HG02970 (cell line): ENCODE data around the gene TMUB1.

Experiments
- ATAC-seq: cut with Tn5 transposase; IDR thresholded peaks from one replicate; pipeline ENCODE4 v1.9.1; 2021; ENCODE audit warnings: mild to moderate bottlenecking, moderate library complexity, moderate number of reproducible peaks; ENCODE audit not compliant: unreplicated experiment, low FRiP score

The TMUB1 gene

DNA sequence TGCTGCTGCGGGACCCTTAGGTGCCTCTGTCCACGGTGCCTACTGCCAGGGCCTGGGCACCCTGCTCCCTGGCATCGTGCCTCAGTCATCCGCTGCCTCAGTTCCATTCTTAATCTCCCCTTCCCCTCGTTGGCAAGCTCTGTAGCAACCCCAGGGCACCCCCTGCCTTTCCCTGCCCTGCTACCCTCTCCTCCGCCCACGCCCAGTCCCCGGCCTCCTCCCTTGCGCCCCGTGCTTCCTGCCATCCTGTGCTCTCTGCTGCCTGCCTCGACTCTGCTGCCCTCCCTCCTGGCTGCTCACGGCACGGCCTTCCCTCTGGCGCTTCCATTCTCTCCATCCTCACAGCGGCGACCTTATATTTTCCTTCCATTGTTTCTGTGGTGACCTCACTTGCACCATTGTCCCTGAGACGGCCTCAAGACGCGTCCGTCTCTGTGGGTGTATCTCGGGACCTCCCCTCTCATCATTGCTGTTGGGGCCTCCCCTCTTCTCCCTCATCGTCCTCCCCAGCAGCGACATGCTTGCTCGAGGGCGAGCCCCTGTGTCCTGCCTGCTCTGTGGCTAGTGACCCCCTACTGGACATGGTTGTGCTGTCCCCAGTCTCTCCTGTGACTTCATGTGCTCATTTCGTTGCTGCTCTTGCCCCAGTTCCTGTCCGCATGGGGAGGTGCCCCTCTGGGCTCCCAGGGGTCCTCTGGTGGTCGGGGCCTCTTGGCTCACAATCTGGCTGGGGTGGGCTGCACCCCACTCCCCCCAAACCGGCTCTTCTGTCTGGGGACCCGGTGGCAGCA is 38.3 kb upstream of the TMUB1 start:
- ATAC-seq = no peak

DNA sequence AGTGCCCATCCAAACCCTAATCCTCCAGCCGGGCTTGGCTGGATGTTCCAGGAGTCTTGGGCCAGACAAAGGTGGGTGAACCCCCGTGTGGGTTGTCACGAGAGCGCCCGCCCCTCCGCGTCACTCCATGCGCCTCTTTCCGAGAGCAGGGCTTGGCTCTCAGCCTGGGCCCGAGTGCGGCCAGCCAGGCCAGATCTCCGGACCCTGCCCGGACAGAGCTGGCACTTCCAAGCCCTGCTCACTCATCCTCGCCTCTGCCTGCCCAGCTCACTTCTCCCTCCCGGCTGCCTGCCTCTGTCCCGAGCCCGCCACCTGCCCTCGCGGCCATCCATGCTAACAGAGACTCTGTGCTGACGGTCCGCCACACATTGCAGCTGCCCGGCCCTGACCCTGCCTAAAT is 37.6 kb upstream of the TMUB1 start:
- no peak for ATAC-seq

DNA sequence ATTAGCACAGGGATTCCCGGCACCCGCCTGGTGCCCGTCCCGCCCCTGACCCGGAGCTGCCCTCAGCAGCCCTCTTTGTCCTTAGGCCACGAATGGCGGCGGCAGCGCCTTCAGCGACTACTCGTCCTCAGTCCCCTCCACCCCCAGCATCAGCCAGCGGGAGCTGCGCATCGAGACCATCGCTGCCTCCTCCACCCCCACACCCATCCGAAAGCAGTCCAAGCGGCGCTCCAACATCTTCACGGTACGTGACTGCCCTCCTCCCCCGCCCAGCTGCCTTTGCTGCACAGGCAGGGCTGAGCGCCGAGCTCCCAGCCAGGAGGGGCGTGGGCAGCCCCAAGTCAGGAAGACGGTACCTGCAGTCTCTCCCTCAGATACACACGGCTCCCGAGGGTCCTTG is 36.6 kb upstream of the TMUB1 start:
- no peak for ATAC-seq

DNA sequence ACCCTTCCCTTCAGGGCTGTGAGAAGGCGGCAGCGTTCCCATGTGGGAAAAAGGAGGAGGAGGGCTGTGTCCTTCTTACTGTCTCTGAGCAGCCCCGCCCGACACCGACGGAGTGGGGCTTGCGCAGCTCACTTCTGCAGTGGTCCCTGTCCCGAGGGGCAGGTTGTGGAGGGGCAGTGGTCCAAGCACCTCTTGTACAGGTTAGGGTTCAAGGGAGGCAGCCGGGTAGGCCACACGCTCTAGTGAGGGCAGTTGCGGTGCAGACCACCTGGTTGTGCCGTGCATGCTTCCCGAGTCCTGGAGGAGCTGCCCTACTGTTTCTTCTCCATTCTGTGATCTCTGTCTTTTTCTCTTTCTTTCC is 35.7 kb upstream of the TMUB1 start:
- no peak for ATAC-seq

DNA sequence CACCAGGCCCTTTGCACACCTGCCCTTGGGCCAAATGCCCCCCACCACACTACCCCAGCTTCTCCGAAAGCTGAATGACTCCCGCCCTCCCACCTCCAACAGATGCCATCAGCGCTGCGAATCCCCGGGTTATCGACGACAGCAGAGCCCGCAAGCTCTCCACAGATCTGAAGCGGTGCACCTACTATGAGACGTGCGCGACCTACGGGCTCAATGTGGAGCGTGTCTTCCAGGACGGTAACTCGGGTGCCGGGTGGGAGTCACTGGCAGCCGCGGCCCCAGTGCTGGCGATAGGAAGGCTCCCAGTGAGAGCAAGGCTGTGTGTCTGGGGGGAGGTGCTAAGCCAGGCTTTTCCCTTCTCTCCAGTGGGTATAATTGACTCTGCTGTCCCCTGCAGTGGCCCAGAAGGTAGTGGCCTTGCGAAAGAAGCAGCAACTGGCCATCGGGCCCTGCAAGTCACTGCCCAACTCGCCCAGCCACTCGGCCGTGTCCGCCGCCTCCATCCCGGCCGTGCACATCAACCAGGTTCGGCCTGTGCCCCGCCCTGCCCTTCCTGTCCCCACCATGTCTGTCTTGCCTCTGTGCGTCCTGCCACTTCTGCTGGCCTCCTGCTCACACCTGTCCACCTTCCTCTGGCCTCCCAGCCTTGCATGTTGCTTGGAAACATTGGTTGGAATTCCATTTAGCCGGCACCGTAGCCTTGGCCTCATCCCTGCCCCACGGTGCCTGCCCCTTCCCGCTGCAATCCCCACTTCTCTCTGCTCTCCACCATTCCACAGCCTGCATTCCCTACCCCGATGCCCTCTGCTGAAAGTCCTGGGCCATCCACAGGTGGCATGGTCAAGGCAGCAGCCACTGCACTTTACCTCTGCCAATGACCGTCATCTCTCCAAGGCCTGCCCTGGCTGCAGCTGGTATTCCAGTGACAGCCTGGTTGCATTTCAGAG is 35.1 kb upstream of the TMUB1 start:
- ATAC-seq = no peak

DNA sequence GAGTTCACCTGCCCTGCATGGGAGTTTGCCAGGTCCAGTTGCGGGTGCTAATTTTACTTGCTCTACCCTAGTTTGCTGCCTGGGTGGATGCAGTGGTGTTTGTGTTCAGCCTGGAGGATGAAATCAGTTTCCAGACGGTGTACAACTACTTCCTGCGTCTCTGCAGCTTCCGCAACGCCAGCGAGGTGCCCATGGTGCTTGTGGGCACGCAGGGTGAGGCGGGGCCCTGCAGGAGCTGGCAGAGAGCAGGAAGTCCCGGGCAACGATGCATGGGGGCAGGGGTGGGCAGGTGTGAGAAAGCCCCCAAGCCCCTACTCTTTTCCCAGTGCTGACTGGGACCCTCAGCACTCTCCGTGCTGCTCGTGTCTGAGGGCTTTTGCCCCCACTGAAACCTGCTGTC is 34.3 kb upstream of the TMUB1 start:
- ATAC-seq = no peak

DNA sequence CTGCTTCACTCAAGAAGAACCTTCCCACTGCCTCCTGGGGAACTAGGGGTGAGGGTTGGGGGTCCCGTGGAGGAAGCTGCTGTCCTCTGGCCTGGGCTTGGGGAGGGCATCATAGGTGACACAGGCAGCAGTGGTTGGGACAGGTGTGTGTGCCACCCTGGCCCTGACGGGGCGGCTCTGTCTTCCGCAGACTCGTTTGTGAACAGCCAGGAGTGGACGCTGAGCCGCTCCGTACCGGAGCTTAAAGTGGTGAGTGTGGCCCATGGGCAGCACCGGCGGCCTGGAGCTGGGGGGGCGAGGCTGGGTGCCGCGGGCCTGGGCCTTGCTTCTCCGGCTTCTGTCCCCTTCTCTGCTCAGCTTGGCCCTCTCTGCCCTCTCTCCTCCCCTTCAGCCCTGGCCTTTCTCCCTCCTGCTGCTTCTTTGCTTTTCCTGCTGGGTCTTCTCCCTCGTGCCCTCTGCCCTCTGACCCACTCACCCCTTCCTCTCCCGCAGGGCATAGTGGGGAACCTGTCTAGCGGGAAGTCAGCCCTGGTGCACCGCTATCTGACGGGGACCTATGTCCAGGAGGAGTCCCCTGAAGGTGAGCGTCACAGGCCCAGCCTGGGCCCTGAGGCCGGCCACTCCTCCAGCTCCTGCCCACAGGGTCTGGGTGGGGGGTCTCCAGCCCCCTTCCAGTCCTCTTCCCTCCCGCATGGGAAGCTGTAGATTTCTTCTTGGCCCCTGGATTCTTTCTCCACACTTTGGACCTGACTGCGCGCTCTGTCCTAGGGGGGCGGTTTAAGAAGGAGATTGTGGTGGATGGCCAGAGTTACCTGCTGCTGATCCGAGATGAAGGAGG is 33.5 kb upstream of the TMUB1 start:
- no peak for ATAC-seq

DNA sequence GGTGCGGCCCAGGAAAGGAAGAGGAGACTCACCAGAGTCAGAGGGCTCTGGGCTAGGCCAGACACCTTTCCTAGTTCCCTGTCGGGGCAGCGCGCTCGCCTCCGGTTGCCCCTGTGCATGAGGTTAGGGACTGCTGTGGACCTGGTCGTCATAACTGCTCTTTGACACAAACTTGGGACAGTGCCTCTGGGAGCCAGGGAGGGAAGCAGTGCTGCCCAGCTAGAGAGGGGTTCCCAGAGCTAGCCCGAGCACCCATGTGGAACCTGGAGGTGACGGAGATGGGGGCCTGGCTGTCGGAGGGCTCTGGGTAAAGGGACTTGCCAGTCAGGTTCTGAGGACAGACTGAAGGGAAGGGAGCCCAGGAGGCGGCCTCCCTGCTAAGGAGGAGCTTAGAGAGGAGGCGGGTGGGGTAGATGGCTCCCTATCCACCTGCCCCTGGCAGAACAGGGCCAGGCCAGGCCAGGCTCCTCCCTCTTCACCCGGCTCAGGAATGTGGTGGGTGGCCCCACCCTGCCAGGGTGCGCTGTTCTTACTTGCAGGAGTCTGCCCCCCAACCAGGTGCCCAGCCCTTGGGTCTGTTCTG is 32.6 kb upstream of the TMUB1 start:
- ATAC-seq = no peak

DNA sequence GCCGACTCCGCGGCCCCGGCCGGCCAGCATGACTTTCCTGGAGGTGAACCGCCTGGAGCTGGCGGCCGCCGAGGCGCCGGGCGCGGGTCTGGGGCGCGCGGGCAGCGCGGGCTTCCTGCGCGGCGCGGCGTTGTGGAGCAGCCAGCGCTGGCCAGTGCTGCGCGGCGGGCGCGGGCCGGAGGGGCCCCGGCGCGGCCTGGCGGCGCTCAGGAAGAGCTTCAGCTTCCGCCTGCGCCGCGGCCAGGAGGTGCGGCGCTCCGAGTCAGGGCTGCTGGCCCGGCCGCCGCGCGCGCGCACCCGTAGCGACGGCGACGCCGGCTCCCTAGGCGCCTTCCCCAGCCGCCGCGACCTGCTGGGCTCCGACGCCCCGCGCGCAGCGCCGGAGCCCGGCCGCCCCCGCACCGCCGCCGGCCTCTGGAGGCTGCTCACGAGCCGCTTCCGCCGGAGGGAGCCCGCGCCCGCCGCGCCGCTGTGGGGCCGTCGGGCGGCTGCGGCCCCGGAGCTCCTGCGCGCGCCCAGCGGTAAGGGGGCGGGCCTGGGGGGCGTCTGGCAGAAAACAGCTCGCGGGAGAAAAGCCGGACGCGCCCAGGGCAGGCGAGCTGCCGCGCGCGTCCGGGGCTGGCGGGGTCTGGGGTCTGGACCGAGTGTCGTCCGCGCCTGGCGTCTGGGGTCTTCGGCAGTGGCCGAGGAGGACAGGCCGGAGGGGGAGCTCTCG is 32.0 kb upstream of the TMUB1 start:
- ATAC-seq = no peak

DNA sequence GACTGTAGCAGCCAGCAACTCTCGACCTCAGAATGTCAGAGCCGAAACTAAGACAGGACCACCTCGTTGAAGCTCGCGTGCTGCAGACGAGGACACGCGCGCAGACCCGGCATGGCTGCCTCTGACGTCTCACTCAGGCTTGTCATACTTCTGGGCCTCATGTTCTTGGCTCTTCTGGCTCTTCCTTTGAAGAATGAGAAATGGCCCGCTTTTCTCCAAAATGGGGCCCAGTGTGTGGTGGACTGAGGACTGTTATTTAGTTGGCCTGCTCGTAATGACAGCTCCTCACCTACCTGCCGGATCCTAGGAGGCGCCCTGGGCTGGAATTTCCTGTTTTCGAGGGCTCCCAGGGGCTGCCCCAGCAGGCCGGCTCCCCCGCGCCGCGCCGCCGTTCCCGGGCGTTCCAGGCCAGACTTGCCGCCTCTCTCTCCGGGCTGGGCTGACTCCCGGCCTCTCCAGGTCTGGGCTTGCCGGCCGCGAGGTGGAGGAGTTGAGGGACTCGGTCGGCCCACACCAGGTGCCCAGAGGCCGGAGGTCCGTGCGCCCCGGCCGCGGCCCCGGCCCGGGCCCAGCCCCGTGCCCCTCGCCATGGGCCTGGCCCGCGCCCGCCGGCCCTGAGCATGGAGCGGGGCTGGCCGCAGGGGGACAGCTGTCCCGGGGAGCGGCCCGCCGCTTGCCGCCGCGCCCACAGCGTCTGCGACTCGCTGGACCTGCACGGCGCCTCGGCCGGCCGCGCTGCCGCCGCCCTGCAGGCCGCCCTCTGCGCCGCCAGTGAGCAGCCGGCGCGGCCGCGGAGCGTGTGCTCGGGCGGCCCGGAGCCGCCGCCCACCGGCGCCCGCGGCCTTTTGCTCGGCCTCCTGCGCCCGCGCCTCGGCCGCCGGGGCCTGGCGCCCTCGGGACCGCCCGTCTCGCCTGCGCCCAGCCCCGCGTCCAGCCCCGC is 31.1 kb upstream of the TMUB1 start:
- ATAC-seq = no peak

DNA sequence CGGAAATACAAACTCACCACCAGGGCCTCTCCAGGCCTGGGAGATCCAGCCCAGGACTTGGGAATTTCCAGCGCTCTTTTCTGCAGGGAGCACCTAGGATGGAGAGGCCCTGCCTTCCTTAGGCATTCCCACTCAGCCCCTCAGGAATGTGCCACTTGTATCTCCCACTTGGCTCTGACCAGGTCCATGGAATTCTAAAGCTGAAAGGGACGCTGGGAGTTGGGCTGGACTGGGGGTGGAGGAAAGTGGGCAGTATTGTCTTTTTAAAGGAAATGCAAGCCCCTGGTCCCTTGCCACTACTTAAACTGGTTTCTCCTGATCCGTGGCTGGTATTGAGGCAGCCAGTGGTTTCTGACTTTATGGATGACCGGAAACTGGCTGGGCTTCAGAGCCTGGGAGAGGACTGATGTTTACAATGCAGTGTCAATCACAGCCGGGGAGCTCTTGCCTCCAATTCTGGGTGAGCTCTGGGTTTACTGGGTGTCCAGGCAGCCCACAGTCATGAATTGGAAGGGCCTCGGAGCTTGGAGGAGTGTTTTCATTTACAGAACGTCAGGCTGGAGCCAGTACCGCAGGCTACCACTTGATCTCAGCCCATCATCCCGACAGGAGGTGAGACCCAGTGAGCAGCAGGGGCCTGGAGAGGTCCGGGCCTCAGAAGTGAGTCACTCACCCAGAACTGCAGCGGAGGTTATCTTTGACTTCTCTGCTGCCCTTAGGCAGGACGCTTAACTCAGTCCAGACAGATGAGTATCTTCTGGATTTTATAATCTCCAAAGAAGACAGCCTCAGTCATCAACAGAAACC is 30.3 kb upstream of the TMUB1 start:
- no peak for ATAC-seq

DNA sequence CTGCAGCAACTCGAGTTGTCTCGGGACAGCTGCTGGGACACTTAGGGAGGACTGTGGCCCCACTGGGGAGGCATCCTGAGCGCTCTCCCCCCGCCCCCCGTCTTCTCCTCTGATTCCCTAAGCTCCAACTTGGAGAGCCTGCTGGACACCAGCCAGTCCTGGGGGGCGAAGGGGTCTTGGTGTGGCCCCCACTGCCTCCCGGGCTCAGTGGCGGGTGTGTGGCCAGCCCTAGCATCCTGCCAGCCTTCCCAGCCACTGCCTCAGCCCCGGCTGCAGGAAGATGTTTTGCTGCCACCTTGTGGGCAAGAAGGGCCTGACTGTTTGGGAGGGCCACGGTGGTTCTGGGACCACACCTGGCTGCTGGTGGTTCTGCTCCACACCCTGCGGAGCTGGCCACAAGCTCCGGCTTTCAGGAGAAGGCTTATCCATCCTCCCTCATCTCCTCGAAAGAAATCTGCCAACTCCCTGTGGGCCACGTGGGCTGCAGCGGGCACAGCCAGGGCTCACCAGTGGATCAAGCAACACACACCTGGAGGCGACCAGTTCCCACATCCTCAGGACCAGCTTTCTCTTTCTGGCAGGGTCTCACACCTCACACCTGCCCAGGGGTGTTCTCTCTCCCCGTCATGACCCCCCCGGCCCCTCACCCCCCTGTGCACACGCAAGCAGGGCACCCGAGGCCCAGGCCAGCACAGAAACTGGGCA is 27.8 kb upstream of the TMUB1 start:
- no peak for ATAC-seq

DNA sequence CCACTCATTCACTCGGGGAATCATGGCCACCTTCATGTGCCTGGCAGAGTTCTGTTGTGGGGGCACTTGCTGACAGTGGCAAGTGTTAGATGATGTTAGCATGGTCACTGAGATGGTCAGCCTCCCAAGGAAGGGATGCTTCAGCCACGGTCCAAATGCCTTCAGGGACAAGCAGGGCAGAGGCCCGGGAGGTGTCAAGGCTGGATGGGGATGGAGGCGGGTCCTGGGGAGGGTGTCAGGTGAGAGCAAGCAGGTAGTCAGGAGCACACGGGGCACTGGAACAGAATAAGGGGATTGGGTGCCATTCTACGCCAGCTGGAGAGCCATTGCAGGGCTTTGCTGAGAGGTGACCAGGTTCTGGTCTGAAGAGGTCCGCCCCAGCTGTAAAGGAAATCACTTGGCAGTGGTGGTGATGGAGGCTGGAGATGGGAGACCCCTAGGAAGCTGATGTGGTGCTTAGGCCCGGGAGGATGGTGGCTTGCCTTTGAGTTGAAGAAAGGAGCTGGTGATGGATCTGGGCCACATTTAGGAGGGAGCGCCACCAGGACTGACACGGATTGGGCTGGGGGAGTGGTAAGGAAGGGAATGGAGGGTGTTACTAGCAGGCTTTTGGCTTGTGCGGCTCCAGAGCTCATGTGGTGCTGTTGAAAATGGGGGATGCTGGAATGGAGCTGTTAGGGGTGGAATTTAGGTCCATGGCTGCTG is 27.1 kb upstream of the TMUB1 start:
- no peak for ATAC-seq

DNA sequence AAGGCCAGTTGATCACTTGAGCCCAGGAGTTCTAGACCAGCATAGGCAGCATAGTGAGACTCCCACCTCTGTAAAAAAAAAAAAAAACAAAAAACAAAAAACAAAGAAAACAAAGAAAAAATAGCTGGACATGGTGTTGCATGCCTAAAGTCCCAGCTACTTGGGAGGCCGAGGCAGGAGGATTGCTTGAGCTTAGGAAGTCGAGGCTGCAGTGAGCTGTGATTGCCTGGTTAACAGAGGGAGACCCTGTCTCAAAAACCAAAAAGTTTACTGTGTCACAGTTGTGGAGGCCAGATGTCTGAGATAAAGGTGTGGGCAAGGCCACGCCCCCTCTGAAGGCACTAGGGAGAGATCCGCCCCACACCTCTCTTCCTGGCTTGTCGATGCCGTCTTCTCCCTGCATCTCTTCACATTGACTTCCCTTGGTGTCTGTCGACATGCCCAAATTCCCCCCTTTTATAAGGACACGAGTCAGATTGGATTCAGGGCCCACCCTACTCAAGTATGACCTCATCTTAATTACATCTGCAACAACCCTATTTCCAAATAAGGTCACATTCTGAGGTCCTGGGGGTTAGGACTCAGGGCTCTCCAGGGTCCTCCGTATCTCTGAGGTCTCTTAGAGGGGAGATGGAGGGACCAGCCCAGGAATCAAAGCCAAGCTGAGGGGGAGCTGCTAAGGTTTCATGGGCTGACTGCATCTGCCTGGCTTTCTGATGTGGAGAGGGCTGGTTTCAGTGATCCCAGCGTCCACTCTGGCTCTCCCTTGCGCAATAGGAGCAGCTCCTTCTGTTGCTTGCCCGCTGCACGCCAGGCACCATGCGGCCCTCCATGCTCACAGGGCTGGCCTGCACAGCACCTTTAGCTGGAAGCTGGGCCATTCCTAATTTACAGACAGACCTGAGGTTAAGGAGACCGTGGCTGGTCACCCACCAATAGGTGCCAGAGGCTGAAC is 26.1 kb upstream of the TMUB1 start:
- ATAC-seq = no peak

DNA sequence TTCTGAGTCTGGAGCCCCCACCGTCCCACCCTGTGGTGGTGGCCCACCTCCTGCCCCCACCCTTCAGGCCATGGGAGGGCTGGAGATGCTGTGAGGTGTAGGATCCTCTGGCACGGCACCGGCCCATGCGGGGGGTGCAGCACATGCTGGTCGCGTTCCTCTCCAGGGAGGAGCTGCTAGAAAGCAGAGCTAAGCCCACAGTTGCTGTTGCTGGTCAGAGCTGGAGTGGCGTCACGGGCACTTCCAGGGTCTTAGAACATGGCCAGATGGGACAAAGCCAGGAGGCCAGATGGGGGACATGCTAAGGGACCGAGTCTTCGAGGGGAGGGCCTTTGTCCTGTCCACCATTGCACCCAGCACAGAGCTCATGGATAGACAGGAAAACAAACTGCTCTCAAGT is 24.6 kb upstream of the TMUB1 start:
- no peak for ATAC-seq
